Endothelial cell of umbilical vein (primary cell): ENCODE data around the gene LRRC7. TPM values are rescaled to one million over a fixed set of nuclear protein-coding genes. Genes with fewer than 3 reads are reported as not detected.

ENCODE experiments used
- BruUV-seq: library from RNA; stranded (reverse); fragments of 400-500 nt; replicated peaks from 2 replicates; lab custom pipeline; 2021; lab: Mats Ljungman, UMichigan
- CTCF ChIA-PET: fragments of 300-600, 350-600 bp; sonication (Branson Sonifier 250); formaldehyde crosslinking; loops from one replicate; lab custom pipeline; 2021; ENCODE audit warnings: antibody characterized with exemption, inconsistent platforms; lab: Charles Lee
- POLR2A ChIA-PET: fragments of 300-600, 350-600 bp; sonication (Branson Sonifier 250); formaldehyde crosslinking; loops from one replicate; lab custom pipeline; 2021; ENCODE audit warnings: antibody characterized with exemption, inconsistent platforms; lab: Charles Lee
- DNase-seq: peaks from one replicate; pipeline ENCODE4 v3.0.0-alpha.2; 2011; ENCODE audit warnings: low read depth, low spot score
- FAIRE-seq: peaks from 2 replicates; lab custom pipeline; 2011; peaks lifted over from hg19 to GRCh38; lab: Jason Lieb, UNC
- H2AFZ ChIP-seq: 2 replicates; pipeline ENCODE4 v1.6.0; 2012; ENCODE audit warnings: low read depth, low read length, control low read depth, inconsistent platforms
- H3K27ac ChIP-seq: 2 replicates; pipeline ENCODE4 v1.5.1; 2011; ENCODE audit warnings: low read depth, mild to moderate bottlenecking, control low read depth, low read length, moderate library complexity; ENCODE audit not compliant: insufficient read depth
- H3K27me3 ChIP-seq, 2 experiments: 2 replicates each; pipeline versions ENCODE4 v1.6.0 to v1.6.1; 2011; ENCODE audit warnings: low read length in 2 of 2, mixed read lengths in 1 of 2; ENCODE audit not compliant: control insufficient read depth in 2 of 2, insufficient read depth in 2 of 2
- H3K36me3 ChIP-seq, 2 experiments: 2 replicates in 1 of 2; 3 replicates in 1 of 2; pipeline ENCODE4 v1.5.1; 2011; ENCODE audit warnings: low read length in 2 of 2, mild to moderate bottlenecking in 1 of 2, moderate library complexity in 1 of 2; ENCODE audit not compliant: control insufficient read depth in 2 of 2, insufficient read depth in 2 of 2; ENCODE audit errors: extremely low read depth in 1 of 2
- H3K4me1 ChIP-seq: 3 replicates; pipeline ENCODE4 v1.5.1; 2011; ENCODE audit warnings: mild to moderate bottlenecking, low read length; ENCODE audit not compliant: control insufficient read depth, insufficient read depth; ENCODE audit errors: extremely low read depth
- H3K4me2 ChIP-seq: 2 replicates; pipeline ENCODE4 v1.6.1; 2011; ENCODE audit warnings: low read length, control low read depth, mixed read lengths; ENCODE audit not compliant: insufficient read depth
- H3K4me3 ChIP-seq, 3 experiments: fragments of 200-600 bp in 1 of 3; sonication (generic), shearing (Covaris generic) in 1 of 3; replicated peaks in 1 of 3; 2 replicates each; pipeline ENCODE4 v1.5.1; 2011 to 2016; ENCODE audit warnings: control low read depth in 3 of 3, low read length in 3 of 3, mild to moderate bottlenecking in 2 of 3, inconsistent platforms in 1 of 3, low read depth in 1 of 3, moderate library complexity in 1 of 3; ENCODE audit not compliant: insufficient read depth in 1 of 3
- H3K79me2 ChIP-seq: 2 replicates; pipeline ENCODE4 v1.6.0; 2012; ENCODE audit warnings: low read length, inconsistent platforms; ENCODE audit not compliant: control insufficient read depth, insufficient read depth
- H3K9ac ChIP-seq: replicated peaks from 2 replicates; pipeline ENCODE3; 2011; ENCODE audit warnings: low read length, control low read depth; ENCODE audit not compliant: insufficient read depth; ENCODE audit errors: extremely low read depth
- H3K9me1 ChIP-seq: replicated peaks from 3 replicates; pipeline ENCODE4 v1.6.0; 2011; ENCODE audit warnings: mild to moderate bottlenecking, low read length; ENCODE audit not compliant: control insufficient read depth, insufficient read depth; ENCODE audit errors: extremely low read depth
- H3K9me3 ChIP-seq: replicated peaks from 2 replicates; pipeline ENCODE4 v1.5.1; 2012; ENCODE audit warnings: low read length, inconsistent platforms; ENCODE audit not compliant: control insufficient read depth, insufficient read depth
- H4K20me1 ChIP-seq: replicated peaks from 2 replicates; pipeline ENCODE3; 2011; ENCODE audit warnings: mild to moderate bottlenecking, low read length; ENCODE audit not compliant: control insufficient read depth, insufficient read depth; ENCODE audit errors: extremely low read depth
- CTCF ChIP-seq, 2 donors: IDR thresholded peaks; 1 replicate in 1 of 2; 2 replicates in 1 of 2; pipeline ENCODE4 v1.5.1; 2011; ENCODE audit warnings: low read length in 2 of 2, mild to moderate bottlenecking in 2 of 2, moderate library complexity in 2 of 2, control low read depth in 1 of 2, inconsistent platforms in 1 of 2, low read depth in 1 of 2; ENCODE audit not compliant: insufficient read depth in 1 of 2; ENCODE audit errors: extremely low read depth in 1 of 2
- EZH2 ChIP-seq: IDR thresholded peaks from 2 replicates; pipeline ENCODE4 v1.6.1; 2012; ENCODE audit warnings: borderline replicate concordance, low read depth, mild to moderate bottlenecking, moderate library complexity, low read length, inconsistent platforms; ENCODE audit not compliant: severe bottlenecking
- FOS ChIP-seq: IDR thresholded peaks from 2 replicates; pipeline ENCODE4 v1.6.1; 2011; ENCODE audit warnings: mild to moderate bottlenecking, low read length, moderate library complexity, borderline replicate concordance; ENCODE audit not compliant: insufficient read depth
- GATA2 ChIP-seq: IDR thresholded peaks from 2 replicates; pipeline ENCODE4 v1.7.0; 2011; ENCODE audit warnings: low read depth, mild to moderate bottlenecking, moderate library complexity, mixed read lengths, low read length; ENCODE audit not compliant: insufficient read length, insufficient read depth
- JUN ChIP-seq: IDR thresholded peaks from 2 replicates; pipeline ENCODE4 v1.6.1; 2011; ENCODE audit warnings: borderline replicate concordance, low read depth; ENCODE audit not compliant: insufficient read length, insufficient read depth
- MAX ChIP-seq: IDR thresholded peaks from 2 replicates; pipeline ENCODE4 v1.6.1; 2011; ENCODE audit not compliant: insufficient read depth, insufficient read length
- MYC ChIP-seq: IDR thresholded peaks from one replicate; pipeline ENCODE4 v1.6.1; 2011; ENCODE audit warnings: mild to moderate bottlenecking, low read depth, low read length
- POLR2A ChIP-seq: IDR thresholded peaks from 2 replicates; pipeline ENCODE4 v1.6.1; 2012; ENCODE audit warnings: low read depth, mild to moderate bottlenecking, control low read depth, low read length
- POLR2AphosphoS5 ChIP-seq: IDR thresholded peaks from 2 replicates; pipeline ENCODE4 v1.6.1; 2012; ENCODE audit warnings: low read depth, mild to moderate bottlenecking, control low read depth, low read length, moderate library complexity; ENCODE audit not compliant: insufficient read depth
- dilution Hi-C: fragments of 300-500 bp; cut with MboI; formaldehyde crosslinking; loops from one replicate; pipeline ENCODE4 v1.15.0; 2019; ENCODE audit warnings: low sequenced_read_pairs; ENCODE audit not compliant: extremely low pct_ligation_motif_present
- intact Hi-C: fragments of 100-400 bp; cut with micrococcal nuclease; formaldehyde crosslinking; loops from one replicate; pipeline ENCODE4 v1.10.0; 2022
- polyA plus RNA-seq, 4 experiments: library from polyadenylated mRNA; depleted of rRNA in 3 of 4; stranded (reverse) in 3 of 4; unstranded in 1 of 4; fragments of >200 nt; gene quantifications; 2 replicates each; pipeline versions ENCODE4 v1.2.1 to v1.2.3, GENCODE V29; 2011 to 2012; ENCODE audit warnings: missing spikeins in 1 of 4
- total RNA-seq: library from RNA; stranded (reverse); gene quantifications from 2 replicates; pipeline ENCODE4 v1.2.3, GENCODE V29; 2021

LRRC7 gene
- total and polyA plus RNA-seq, 2 donors (not counting 3 experiments of a cell fraction or from before 2014, with no cell fraction given), result 0.11 to 0.58 TPM

GRCh38 chr1:69528376-69528775 lies 39.3 kb upstream of the LRRC7 start:
- POLR2A ChIA-PET, result no interaction called here
- Histone ChIP-seq H3K79me2 (no peaks in the 10 kb centered on the region), H3K27me3 (no peaks in the 10 kb centered on the region), H3K9me1 (no peaks in the 10 kb centered on the region), H3K36me3 (no peaks in the 10 kb centered on the region), H4K20me1 (no peaks in the 10 kb centered on the region), H3K27ac (no peak overlapping the region), H3K4me1 (no peaks in the 10 kb centered on the region), H3K4me2 (no peak overlapping the region), H3K4me3 (no peak overlapping the region), H2AFZ (no peak overlapping the region), H3K9ac (no peak overlapping the region), H3K9me3 (no peaks in the 10 kb centered on the region)
- intact Hi-C loops, result no loop called here
- BruUV-seq, result no TSS peak
- CTCF ChIA-PET, result no interaction called here
- TF ChIP-seq FOS (no peak), MAX (no peak), CTCF (IDR thresholded peaks at IDR 0.05; ENCODE audit: extremely low read depth in 1 of 2, insufficient read depth in 1 of 2, low read depth in 1 of 2, low read length in 2 of 2) (no peak), JUN (no peak), POLR2AphosphoS5 (no peak), GATA2 (no peak), EZH2 (no peak), POLR2A (no peak), MYC (no peak)
- FAIRE-seq (no peak), DNase-seq (no peak)
- dilution Hi-C loops, result no loop called here
